Stimulated activated effector memory CD8-positive, alpha-beta T cell treated with anti-CD3 and anti-CD28 coated beads, Interleukin-12 subunit alpha, Interleukin-12 subunit beta, amount 100 ng/mL, for 72 hours (primary cell): ENCODE results near the gene TREM1.

ENCODE experiments used
- ATAC-seq: fragments of 150-1000 bp; cut with Tn5 transposase; 2 replicates; pipeline ENCODE4 v1.10.0; 2021
- DNase-seq, 2 donors: peaks; one replicate each; pipeline ENCODE4 v3.0.0; 2021 to 2022; ENCODE audit warnings: low spot score in 2 of 2
- H3K27ac Mint-ChIP-seq: one replicate; pipeline ENCODE4 v1.8.0; 2022; ENCODE audit warnings: mild to moderate bottlenecking, mixed read lengths
- H3K36me3 Mint-ChIP-seq: one replicate; pipeline ENCODE4 v1.8.0; 2022; ENCODE audit warnings: mild to moderate bottlenecking, mixed read lengths
- H3K4me1 Mint-ChIP-seq: one replicate; pipeline ENCODE4 v1.8.0; 2022; ENCODE audit warnings: mixed read lengths
- H3K4me3 Mint-ChIP-seq: one replicate; pipeline ENCODE4 v1.8.0; 2022; ENCODE audit warnings: mild to moderate bottlenecking, mixed read lengths
- H3K9me3 Mint-ChIP-seq: one replicate; pipeline ENCODE4 v1.8.0; 2022; ENCODE audit warnings: mixed read lengths

Gene TREM1

DNA sequence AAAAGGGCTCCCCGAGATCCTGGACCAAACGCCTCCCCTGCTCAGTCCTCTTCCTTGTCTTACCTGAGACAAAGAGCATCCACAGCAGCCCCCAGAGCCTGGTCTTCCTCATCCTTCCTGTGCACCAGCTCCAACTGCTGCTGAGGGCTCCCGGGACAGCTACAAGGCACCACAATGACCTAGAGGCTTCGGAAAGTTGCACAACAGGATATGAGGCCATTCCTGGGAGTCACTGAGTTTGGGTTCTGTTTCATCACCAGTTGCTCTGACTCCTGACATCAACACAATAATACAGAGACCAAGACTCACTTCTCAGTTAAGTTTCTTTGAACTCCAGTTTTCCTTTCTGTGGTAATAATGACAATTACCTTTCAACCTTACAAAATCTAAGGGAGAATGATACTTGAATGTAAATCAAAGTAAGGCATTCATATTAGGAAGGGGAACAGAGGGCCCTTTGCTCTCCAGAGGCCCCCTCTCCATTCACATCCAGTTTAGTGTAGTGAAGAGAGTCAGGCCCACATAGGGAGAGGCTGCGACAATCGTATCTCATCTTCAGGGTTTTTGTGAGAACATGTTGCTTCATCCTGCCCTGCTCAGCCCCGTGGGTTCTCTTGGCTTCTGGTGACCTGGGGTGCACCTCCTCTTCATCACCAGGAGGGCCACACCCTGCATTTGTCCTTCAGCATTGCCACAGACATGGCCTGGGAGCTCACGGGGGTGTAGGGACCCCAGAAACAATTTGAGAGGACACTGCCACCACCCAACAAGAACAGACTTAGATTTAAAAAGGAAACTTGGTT lies at the start of gene TREM1:
TSS of gene TREM1 (minus strand) at position 139 of the 803 bp plus-strand sequence. CDS start at position 112, 27 bp downstream.
- peak within 1 kb of the TSS; percentile 48 for H3K27ac Mint-ChIP-seq
- DNase-seq (peak in 1 of 2 donors; percentile 40), ATAC-seq (peak; percentile 46)
- no peaks in the 10 kb centered on the region for H3K9me3 Mint-ChIP-seq
- H3K36me3 Mint-ChIP-seq, result no peaks in the 10 kb centered on the region
- no peak within 1 kb of the TSS for H3K4me3 Mint-ChIP-seq
- peaks cover 13% of the 10 kb centered on the region for H3K4me1 Mint-ChIP-seq

DNA sequence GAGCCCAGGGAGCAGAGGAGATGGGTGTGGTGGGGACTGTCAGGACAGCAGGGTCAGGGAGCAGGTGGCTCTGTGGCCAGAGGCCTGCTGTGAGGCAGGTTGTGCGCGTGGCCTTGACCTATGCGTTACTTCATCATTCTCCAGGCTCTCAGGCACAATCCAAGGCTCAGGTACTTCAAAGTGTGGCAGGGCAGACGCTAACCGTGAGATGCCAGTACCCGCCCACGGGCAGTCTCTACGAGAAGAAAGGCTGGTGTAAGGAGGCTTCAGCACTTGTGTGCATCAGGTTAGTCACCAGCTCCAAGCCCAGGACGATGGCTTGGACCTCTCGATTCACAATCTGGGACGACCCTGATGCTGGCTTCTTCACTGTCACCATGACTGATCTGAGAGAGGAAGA lies 49.5 kb upstream of the TREM1 start:
- Mint-ChIP-seq H3K4me1 (peaks cover 59% of the 10 kb centered on the region), H3K9me3 (no peaks in the 10 kb centered on the region), H3K27ac (peak overlapping the region; percentile 95), H3K36me3 (peaks cover 10% of the 10 kb centered on the region), H3K4me3 (peak overlapping the region; percentile 68)
- ATAC-seq (no peak), DNase-seq (no peak)

DNA sequence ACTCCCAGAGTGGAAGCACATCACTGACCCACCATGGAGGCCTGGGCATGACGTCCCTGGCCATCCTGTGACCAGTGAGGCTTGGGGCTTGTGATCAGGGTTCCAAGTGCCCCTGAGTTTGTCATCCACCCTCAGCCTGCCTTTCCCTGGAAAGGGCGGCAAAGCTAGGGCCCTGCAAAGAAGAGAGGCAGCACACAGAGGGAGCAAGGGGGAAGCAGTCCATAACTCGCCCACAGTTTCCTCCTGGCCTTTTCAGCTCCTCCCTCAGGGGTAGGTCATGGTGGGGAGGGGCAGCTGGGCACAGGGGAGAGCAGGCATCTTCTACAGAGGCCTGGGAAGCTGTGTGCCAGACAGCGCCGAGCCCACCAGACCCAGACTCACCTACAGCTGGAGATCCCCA lies 48.8 kb upstream of the TREM1 start, which contains the start of gene NCR2:
TSS of gene NCR2 (plus strand) at position 313 of the 400 bp plus-strand sequence. CDS start 269 bp downstream, outside the sequence.
- Mint-ChIP-seq H3K4me1 (peaks cover 59% of the 10 kb centered on the region), H3K36me3 (peaks cover 10% of the 10 kb centered on the region), H3K27ac (peak within 1 kb of the TSS; percentile 95), H3K9me3 (no peaks in the 10 kb centered on the region), H3K4me3 (peak within 1 kb of the TSS; percentile 68)
- no peak for ATAC-seq
- peak in 1 of 2 donors; percentile 47 for DNase-seq

DNA sequence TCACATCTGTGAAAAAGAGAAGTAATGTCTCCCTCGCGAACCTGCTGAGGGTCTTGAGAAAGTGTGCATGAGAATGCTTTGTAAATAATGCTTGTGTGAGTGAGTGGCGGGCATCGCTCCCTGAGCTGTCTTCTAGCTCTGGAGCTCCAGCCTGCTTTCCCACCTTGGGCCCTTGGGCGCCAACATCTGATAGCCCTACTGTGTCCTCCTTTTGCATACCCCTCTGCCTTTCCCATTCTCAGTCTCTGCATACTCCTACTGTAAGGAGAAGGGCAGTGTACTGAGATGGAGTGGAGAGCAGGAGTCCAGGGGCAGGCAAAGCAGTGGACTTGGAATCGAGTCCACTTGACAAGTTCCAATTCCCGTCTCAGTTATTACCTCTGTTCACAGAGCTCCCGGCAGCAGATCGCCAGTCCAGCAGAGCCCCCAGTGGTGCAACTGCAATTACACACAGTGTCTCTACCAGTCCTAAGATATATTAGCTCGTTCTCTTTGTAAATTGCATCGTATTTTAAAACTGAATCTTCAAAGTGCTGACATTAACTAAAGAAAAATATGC lies 48.1 kb upstream of the TREM1 start:
- no peak for DNase-seq
- Mint-ChIP-seq H3K36me3 (peaks cover 10% of the 10 kb centered on the region), H3K27ac (peak overlapping the region; percentile 95), H3K4me1 (peaks cover 59% of the 10 kb centered on the region), H3K4me3 (peak overlapping the region; percentile 68), H3K9me3 (no peaks in the 10 kb centered on the region)
- ATAC-seq, result no peak

DNA sequence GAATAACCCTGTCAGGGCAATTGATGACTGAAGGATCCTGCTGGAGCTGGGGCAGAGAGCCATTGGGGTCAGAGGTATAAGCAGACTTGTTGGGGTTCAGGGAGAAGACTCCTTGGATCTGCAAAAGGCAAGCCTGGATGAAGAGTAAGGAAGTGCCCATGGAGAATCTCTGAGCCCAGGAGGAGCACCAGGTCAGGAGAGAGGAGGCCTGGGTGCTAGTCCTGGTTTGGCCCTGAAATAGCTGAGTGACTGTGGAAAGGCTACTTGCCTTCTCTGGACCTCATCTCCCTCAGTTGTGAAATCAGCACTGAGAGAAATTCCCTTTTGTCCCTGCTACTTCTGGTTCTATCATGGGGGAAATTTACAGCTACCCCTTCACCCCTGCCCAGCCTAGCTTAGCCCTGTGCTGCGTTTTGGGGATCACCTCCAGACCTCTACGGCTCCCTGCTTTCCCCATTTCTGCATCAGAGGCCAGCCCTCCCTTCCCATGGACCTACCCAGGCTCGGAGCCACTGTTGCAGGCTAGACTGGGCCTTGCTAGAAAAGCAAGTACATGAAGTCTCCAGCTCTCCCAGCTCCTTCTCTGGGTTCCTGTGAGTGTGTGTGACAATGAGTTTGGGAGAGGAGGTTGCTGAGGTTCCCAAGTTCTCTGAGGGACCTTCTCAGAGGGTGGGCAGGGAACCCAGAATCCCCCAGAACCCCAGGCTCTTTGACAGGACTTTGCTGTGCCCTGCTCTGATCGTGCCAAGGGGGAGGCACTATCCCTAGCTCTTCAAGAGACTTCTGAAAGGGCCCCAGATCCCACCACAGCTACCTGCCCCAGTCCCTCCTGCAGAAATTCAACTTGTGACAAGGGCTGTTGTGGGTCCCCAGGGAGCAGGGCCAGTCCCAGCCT lies 46.6 kb upstream of the TREM1 start:
- Mint-ChIP-seq H3K9me3 (no peaks in the 10 kb centered on the region), H3K36me3 (peaks cover 10% of the 10 kb centered on the region), H3K27ac (peak overlapping the region; percentile 95), H3K4me3 (peak overlapping the region; percentile 68), H3K4me1 (peaks cover 59% of the 10 kb centered on the region)
- DNase-seq (peak in 1 of 2 donors; percentile 51), ATAC-seq (no peak)

DNA sequence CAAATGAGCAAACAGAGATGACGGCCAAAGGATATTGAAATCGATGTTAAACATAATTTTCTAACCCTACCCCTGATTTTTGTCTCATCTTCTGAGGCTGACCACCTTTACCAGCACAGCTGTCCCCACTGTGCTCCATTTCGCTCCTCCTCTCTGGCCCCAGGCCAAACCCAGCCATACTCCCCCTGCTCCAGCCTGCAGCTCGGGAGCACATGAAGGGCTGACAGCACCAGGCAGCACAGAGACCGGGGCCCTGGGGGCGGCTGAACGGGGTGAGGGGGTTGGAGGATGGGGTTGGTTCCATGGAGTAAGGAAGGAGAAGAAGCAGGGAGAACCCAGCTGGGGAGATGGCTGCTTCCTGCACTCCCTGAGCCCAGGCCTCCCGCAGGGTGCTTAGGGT lies 45.8 kb upstream of the TREM1 start:
- H3K4me1 Mint-ChIP-seq, result peaks cover 59% of the 10 kb centered on the region
- no peak for ATAC-seq
- H3K27ac Mint-ChIP-seq, result peak overlapping the region; percentile 95
- H3K4me3 Mint-ChIP-seq, result peak overlapping the region; percentile 68
- H3K36me3 Mint-ChIP-seq, result peaks cover 10% of the 10 kb centered on the region
- no peak for DNase-seq
- H3K9me3 Mint-ChIP-seq, result no peaks in the 10 kb centered on the region

DNA sequence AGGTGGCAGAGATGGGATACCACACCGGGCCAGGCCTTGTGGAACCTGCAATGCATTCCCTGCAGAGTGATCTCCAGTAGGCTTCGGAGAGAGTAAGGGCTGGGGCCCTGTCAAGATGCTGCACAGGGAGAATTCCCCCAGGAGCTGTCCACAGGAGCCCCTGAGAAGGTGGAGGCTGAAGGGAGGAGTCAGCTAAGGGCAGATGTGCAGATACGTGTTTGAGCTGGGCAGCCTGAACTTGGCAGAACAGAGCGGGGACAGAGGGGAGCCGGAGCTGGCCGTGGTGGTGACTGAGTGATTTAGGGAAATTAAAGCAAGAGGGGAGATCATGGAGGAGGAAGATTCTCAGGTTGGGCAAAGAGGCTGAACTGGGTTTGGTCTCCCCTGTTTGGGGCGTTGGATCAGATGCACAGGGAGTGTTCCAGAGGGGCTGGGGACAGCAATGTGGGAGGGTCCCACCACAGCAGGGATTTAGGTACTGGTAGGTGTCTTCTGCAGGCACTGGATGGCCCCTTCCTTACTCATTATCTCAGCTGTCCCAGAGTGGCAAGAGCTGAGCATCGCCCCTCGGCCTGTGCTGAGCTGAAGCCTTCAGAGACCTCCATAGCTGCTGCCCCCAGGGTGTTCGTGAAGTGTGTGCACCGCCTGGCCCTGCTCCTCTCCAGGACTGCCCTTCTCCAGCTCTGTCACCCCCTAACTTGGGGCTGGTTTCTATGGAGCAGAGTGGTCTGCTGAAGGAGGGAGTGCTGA lies 45.1 kb upstream of the TREM1 start:
- ATAC-seq (no peak), DNase-seq (peak in 1 of 2 donors; percentile 45)
- Mint-ChIP-seq H3K27ac (peak overlapping the region; percentile 95), H3K9me3 (no peaks in the 10 kb centered on the region), H3K4me3 (peak overlapping the region; percentile 68), H3K36me3 (peaks cover 10% of the 10 kb centered on the region), H3K4me1 (peaks cover 55% of the 10 kb centered on the region)

DNA sequence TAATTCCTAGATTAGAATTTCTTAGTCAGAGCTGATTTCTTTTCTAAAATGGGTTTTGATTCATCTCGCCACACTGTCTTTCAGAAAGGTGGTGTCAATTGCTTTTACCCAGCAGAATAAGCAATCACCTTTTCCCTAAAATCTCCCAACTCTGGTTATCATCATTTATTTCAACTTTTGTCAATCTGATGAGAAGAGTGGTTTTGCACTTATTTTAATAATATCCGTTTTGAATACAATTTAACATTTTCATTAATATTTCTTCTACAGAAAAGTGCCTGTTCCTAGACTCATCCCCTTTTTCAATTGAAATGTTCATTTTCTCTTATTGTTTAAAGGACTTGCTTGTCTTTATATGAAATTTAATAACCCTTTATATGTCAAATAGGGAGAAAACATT lies 40.7 kb upstream of the TREM1 start:
- no peaks in the 10 kb centered on the region for H3K9me3 Mint-ChIP-seq
- ATAC-seq (no peak), DNase-seq (no peak)
- H3K4me1 Mint-ChIP-seq, result peaks cover 11% of the 10 kb centered on the region
- H3K27ac Mint-ChIP-seq, result no peak overlapping the region
- H3K4me3 Mint-ChIP-seq, result no peak overlapping the region
- H3K36me3 Mint-ChIP-seq, result no peaks in the 10 kb centered on the region

DNA sequence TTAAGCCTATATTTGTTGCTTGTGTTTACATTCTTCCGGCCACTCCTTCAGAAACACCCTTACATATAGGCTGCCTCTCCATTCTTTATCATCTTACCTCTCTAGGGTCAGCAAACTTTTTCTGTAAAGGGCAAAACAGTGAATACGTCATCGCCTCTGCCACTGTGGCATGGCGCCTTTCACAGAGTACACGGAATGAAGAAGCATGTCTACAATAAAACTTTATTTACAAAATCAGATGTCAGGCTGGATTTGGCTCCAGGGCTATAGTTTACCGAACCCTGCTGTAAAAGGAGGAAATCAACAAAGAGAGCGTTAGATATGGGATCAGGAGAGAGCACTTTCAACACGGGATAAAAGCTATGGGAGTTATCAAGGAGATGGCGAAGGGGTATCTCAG lies 39.6 kb upstream of the TREM1 start:
- ATAC-seq (no peak), DNase-seq (no peak)
- peaks cover under 1% of the 10 kb centered on the region for H3K4me1 Mint-ChIP-seq
- no peaks in the 10 kb centered on the region for H3K9me3 Mint-ChIP-seq
- no peaks in the 10 kb centered on the region for H3K36me3 Mint-ChIP-seq
- no peak overlapping the region for H3K27ac Mint-ChIP-seq
- H3K4me3 Mint-ChIP-seq, result no peak overlapping the region

DNA sequence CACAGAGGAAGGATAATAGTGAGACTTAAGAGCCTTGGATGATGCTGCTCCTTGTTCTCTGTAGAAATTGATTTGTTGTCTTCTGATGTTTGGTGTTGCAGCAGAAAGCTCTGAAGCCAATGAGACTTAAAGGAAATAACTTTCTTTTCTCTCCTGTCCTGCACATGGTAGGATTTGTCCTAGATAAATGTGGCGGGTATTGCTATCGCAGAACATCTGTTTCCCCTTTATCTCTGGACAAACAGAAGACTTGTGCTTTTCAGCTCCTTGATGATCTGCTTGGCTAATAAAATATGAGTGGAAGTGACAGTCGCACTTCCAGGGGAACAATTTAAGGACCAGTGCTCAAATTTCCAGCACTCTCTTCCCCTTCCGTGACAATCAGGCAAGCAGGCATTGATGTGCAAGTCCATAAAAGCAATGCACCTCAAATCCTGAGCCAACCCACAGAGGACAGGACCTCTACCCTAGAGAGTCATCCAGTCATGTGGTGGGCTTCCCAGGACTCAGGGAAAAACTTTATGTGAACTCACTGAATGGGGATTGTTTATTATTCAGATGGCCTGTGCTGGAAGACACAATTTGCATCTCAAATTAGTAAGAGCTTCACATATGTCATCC lies 39.1 kb upstream of the TREM1 start:
- DNase-seq, result no peak
- no peak for ATAC-seq
- no peak overlapping the region for H3K27ac Mint-ChIP-seq
- no peak overlapping the region for H3K4me3 Mint-ChIP-seq
- no peaks in the 10 kb centered on the region for H3K36me3 Mint-ChIP-seq
- H3K9me3 Mint-ChIP-seq, result no peaks in the 10 kb centered on the region
- H3K4me1 Mint-ChIP-seq, result no peaks in the 10 kb centered on the region

DNA sequence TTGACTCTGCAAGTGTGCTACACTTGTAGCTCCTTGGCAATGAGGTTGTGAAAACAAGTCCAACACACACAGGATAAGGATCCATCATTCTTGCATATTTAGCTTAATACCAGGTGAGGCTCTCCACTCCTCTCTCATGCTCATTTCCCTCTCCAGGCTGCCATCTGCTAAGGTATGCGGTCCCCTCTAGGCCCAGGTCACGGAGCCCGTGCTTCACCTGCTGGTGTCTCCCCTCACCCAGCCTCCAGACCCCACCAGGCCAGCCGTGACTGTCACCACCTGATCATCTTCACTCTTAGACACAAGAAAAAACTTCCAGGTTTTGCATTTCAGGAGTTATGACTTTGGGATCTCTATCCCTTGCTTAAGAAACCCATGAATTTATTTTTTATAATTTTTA lies 34.7 kb upstream of the TREM1 start:
- Mint-ChIP-seq H3K9me3 (no peaks in the 10 kb centered on the region), H3K4me1 (peaks cover 21% of the 10 kb centered on the region), H3K4me3 (no peak overlapping the region), H3K27ac (peak overlapping the region; percentile 57), H3K36me3 (peaks cover 6% of the 10 kb centered on the region)
- ATAC-seq, result no peak
- no peak for DNase-seq

DNA sequence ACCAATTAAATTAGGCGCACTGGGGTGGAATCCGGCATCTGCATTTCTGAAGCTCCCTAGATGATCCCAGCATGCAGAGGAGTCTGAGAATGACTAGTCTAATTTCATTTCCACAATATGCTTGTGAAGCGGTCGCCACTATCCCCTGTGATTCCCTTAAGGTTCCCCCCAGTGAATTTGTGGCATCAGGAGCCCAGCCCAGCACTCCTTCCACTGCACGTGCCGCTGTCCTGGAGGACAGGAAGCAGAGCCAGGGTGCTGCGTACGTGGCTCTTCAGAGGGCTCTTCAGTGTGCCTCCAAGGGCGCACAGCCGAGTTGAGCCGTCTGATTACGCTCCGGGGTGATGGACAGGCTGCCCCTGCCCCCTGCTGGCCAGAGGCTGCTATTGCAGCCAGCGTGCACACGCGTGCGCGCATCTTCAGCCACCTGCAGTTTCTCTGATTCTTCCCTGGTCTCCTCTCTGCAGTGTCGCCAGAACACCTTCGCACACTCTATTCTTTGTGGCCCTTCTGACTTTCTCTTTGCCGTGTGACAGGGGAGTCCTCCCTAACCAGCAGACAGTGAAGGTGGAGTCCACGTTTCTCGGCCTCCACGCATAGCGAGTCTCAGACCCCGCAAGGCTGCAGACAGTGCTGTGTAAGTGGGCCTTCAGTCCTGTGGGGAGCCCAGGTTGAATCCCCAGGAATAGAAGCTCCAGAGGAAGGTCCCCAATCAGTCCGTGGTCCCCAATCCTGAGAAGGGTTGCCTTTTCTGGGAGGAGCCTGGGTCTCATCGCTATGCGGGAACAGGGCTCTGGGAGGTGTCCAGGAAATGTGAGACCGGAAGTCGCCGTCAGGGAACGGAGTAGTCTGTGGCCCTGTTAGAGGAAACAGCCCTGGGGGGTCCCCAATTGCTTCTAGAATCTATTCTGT lies 32.4 kb upstream of the TREM1 start:
- Mint-ChIP-seq H3K9me3 (no peaks in the 10 kb centered on the region), H3K4me3 (peak overlapping the region; percentile 52), H3K27ac (peak overlapping the region; percentile 76), H3K36me3 (peaks cover 6% of the 10 kb centered on the region), H3K4me1 (peaks cover 21% of the 10 kb centered on the region)
- ATAC-seq (peak; percentile 96), DNase-seq (peak; percentile 81 to 88)

DNA sequence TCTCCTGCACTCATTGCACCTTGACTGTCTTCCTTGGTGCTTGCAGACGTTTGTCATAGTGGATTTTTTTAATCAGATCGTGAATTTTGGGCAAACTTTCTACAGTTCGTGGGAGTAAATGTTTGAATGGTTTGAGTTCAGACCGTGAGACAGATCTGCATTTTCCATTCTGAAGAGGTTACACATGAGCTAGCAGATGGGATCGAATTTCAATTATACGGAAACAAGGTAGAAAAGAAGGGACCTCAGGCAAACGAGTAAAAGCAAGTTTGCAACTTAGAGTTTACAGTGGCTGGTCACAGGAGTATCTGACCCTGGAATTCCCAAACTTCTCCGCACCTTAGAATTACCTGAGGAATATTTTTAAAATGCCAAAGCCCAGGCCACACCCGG lies 31.8 kb upstream of the TREM1 start:
- Mint-ChIP-seq H3K36me3 (peaks cover 6% of the 10 kb centered on the region), H3K4me1 (peaks cover 21% of the 10 kb centered on the region), H3K27ac (no peak overlapping the region), H3K9me3 (no peaks in the 10 kb centered on the region), H3K4me3 (peak overlapping the region; percentile 52)
- DNase-seq (no peak), ATAC-seq (no peak)
